ENCODE measurements around the gene BTBD16. TPM values are rescaled to one million over a fixed set of nuclear protein-coding genes. Genes with fewer than 3 reads are reported as not detected.

Gene BTBD16
- total RNA-seq, 1 donor, result not detected

DNA sequence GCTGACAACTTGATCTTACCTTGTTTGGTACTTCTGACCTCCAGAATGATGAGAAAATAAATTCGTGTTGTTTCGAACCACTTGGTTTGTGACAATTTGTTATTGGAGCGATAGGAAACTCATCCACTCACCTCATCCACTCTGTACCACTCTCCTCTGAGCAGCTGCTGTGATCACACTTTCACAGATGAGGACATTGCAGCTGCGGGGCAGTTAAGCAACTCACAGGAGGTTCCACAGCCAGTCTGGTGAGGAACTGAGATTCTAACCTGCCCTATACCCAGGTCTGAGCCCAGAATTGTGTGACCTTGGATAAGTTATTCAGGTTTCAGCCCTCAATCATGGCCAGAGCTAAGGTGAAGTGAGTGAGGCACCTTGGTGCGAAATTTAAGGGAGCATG is 35.2 kb downstream of the BTBD16 start:
- H3K4me2 ChIP-seq (ENCODE audit: insufficient read depth, low read length), result no peak overlapping the region
- TF ChIP-seq, protein P1, sequence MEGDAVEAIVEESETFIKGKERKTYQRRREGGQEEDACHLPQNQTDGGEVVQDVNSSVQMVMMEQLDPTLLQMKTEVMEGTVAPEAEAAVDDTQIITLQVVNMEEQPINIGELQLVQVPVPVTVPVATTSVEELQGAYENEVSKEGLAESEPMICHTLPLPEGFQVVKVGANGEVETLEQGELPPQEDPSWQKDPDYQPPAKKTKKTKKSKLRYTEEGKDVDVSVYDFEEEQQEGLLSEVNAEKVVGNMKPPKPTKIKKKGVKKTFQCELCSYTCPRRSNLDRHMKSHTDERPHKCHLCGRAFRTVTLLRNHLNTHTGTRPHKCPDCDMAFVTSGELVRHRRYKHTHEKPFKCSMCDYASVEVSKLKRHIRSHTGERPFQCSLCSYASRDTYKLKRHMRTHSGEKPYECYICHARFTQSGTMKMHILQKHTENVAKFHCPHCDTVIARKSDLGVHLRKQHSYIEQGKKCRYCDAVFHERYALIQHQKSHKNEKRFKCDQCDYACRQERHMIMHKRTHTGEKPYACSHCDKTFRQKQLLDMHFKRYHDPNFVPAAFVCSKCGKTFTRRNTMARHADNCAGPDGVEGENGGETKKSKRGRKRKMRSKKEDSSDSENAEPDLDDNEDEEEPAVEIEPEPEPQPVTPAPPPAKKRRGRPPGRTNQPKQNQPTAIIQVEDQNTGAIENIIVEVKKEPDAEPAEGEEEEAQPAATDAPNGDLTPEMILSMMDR (IDR thresholded peaks at IDR 0.05; ENCODE audit: extremely low read depth, low read depth, low read length), result no peak
- peaks cover 2% of the 10 kb centered on the region for H3K9me3 ChIP-seq (ENCODE audit: low read depth, low read length)
- H3K79me2 ChIP-seq (ENCODE audit: insufficient read depth, low read length), result no peaks in the 10 kb centered on the region
- H4K20me1 ChIP-seq (ENCODE audit: insufficient read depth, low read length), result no peaks in the 10 kb centered on the region
- no peak overlapping the region for H2AFZ ChIP-seq (ENCODE audit: low read length)
- peaks cover 20% of the 10 kb centered on the region for H3K4me1 ChIP-seq (ENCODE audit: insufficient read depth, low read length)
- no peaks in the 10 kb centered on the region for H3K36me3 ChIP-seq (ENCODE audit: insufficient read depth, low read length)
- no peak overlapping the region for H3K4me3 ChIP-seq (ENCODE audit: insufficient read depth, low read length)
- no peak for DNase-seq (ENCODE audit: insufficient read length, low spot score, missing footprints)
- H3K27me3 ChIP-seq (ENCODE audit: insufficient read depth, low read length), result no peaks in the 10 kb centered on the region
- no peak overlapping the region for H3K27ac ChIP-seq (ENCODE audit: low read depth, low read length)

DNA sequence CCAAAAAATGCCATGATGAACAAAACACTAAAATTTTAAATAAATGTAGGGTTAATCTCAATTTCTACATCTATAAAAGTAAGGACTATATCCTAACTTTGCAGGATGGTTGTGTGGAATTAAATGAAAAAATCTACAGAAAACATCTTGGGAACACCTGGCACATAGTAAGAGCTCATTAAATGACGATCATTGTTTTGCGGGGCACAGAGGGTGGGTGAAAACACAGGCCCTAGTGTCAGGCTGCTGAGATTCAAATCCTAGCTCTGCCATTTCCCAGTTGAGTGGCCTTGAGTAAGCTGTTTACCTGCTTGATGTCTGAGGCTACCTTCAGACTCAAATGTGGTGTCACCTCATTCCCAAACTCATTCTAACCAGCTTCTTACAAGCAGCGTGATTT is 35.6 kb downstream of the BTBD16 start:
- H3K9me3 ChIP-seq (ENCODE audit: low read depth, low read length), result peaks cover 2% of the 10 kb centered on the region
- peaks cover 15% of the 10 kb centered on the region for H3K4me1 ChIP-seq (ENCODE audit: insufficient read depth, low read length)
- no peak overlapping the region for H3K4me2 ChIP-seq (ENCODE audit: insufficient read depth, low read length)
- no peaks in the 10 kb centered on the region for H3K27me3 ChIP-seq (ENCODE audit: insufficient read depth, low read length)
- TF ChIP-seq, protein P1 (IDR thresholded peaks at IDR 0.05; ENCODE audit: extremely low read depth, low read depth, low read length), result no peak
- H2AFZ ChIP-seq (ENCODE audit: low read length), result no peak overlapping the region
- DNase-seq (ENCODE audit: insufficient read length, low spot score, missing footprints), result no peak
- H4K20me1 ChIP-seq (ENCODE audit: insufficient read depth, low read length), result no peaks in the 10 kb centered on the region
- peak overlapping the region; percentile 97 for H3K27ac ChIP-seq (ENCODE audit: low read depth, low read length)
- H3K79me2 ChIP-seq (ENCODE audit: insufficient read depth, low read length), result no peaks in the 10 kb centered on the region
- H3K4me3 ChIP-seq (ENCODE audit: insufficient read depth, low read length), result no peak overlapping the region
- no peaks in the 10 kb centered on the region for H3K36me3 ChIP-seq (ENCODE audit: insufficient read depth, low read length)

DNA sequence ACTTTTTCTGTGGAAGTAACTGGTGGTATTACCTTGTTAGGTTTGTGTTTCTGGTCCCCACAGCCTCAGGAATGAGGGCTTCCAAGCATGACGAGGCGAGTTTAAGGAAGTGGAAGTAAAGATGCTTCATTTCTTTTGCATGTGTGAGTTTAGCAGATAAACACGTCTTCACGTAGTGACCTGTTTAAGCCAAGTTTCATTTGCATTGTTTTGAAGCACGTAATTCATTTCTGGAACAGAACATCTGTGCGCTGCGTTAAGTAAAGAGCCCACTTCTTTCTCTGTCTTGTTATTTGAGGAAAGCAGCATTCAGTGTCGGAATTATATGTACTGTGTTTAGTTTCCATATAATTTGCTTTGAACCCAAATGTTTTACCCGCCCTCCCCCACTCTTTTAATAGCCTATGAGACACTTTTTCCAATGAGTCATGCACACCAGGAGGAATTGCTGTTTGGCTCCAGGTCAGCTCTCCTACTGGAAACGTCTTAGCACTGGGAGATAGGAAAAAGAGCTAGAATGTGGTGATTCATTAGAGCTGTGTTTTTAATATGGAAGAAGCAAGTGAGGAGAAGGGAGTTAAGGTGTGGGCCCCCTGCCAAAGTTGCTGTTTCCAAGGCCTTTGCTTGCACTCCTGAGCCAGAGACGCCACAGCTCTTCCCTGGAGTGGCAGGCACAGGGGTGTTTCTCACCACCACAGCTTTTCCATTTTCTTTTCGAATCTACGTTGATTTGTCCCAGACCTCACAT is 36.7 kb downstream of the BTBD16 start:
- Histone ChIP-seq H3K9me3 (ENCODE audit: low read depth, low read length) (peaks cover 2% of the 10 kb centered on the region), H3K27me3 (ENCODE audit: insufficient read depth, low read length) (no peaks in the 10 kb centered on the region), H3K27ac (ENCODE audit: low read depth, low read length) (peak overlapping the region; percentile 97), H2AFZ (ENCODE audit: low read length) (peak overlapping the region; percentile 82), H3K4me3 (ENCODE audit: insufficient read depth, low read length) (peak overlapping the region; percentile 63), H3K4me1 (ENCODE audit: insufficient read depth, low read length) (peaks cover 15% of the 10 kb centered on the region), H3K79me2 (ENCODE audit: insufficient read depth, low read length) (no peaks in the 10 kb centered on the region), H3K4me2 (ENCODE audit: insufficient read depth, low read length) (peak overlapping the region; percentile 86), H4K20me1 (ENCODE audit: insufficient read depth, low read length) (no peaks in the 10 kb centered on the region), H3K36me3 (ENCODE audit: insufficient read depth, low read length) (no peaks in the 10 kb centered on the region)
- TF ChIP-seq, protein P1 (IDR thresholded peaks at IDR 0.05; ENCODE audit: extremely low read depth, low read depth, low read length), result no peak
- peak; percentile 95 for DNase-seq (ENCODE audit: insufficient read length, low spot score, missing footprints)

GRCh38 chr10:122308417-122309141 is 37.5 kb downstream of the BTBD16 start:
- Histone ChIP-seq H3K36me3 (ENCODE audit: insufficient read depth, low read length) (no peaks in the 10 kb centered on the region), H2AFZ (ENCODE audit: low read length) (peak overlapping the region; percentile 82)

More at GRCh38 chr10:122308417-122309141, 37.5 kb downstream of the BTBD16 start:
- Histone ChIP-seq H3K4me2 (ENCODE audit: insufficient read depth, low read length) (peak overlapping the region; percentile 86), H3K4me3 (ENCODE audit: insufficient read depth, low read length) (peak overlapping the region; percentile 17), H4K20me1 (ENCODE audit: insufficient read depth, low read length) (no peaks in the 10 kb centered on the region), H3K27ac (ENCODE audit: low read depth, low read length) (peak overlapping the region; percentile 97), H3K9me3 (ENCODE audit: low read depth, low read length) (peaks cover 2% of the 10 kb centered on the region), H3K4me1 (ENCODE audit: insufficient read depth, low read length) (peaks cover 15% of the 10 kb centered on the region), H3K79me2 (ENCODE audit: insufficient read depth, low read length) (no peaks in the 10 kb centered on the region), H3K27me3 (ENCODE audit: insufficient read depth, low read length) (no peaks in the 10 kb centered on the region)
- TF ChIP-seq, protein P1 (IDR thresholded peaks at IDR 0.05; ENCODE audit: extremely low read depth, low read depth, low read length), result no peak
- DNase-seq (ENCODE audit: insufficient read length, low spot score, missing footprints), result no peak
